SU-DHL-6 (cell line): ENCODE measurements around the gene TRNT1.

ENCODE experiments used
- CTCF ChIP-seq: fragments of 200-600 bp; sonication (generic); IDR thresholded peaks from one replicate; pipeline ENCODE4 v1.5.1; 2017; ENCODE audit warnings: antibody characterized with exemption, mild to moderate bottlenecking, low read length, moderate library complexity; ENCODE audit not compliant: insufficient read depth, poor library complexity, severe bottlenecking
- EZH2phosphoT487 ChIP-seq: fragments of 200-600 bp; sonication (generic), shearing (Covaris generic); conservative IDR thresholded peaks from 2 replicates; pipeline ENCODE4 v1.6.1; 2018; ENCODE audit warnings: mild to moderate bottlenecking, antibody characterized with exemption, low read length, moderate library complexity, mixed read lengths

DNA sequence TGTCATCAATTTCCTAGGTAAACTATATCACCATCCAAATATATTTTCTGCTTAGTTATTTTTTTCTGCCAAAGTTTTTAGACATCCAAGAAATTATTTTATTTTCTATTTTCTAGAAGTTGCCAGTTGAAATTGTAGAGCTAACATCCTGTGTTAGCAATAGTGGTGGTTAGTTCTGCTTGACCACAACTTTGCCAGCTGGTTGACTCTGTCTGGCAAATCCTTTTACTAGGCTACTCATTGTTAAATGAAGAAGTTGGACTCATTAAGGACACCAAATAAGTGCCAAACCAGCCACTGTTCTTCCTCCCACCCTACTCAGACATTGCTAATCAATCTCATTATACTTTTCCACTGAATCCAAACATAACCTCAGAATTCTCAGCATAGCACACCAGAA is 68.1 kb downstream of the TRNT1 start:
- TF ChIP-seq CTCF (no peak), EZH2phosphoT487 (no peak)
